ENCODE data around the gene LINC00237.

LINC00237 gene

DNA sequence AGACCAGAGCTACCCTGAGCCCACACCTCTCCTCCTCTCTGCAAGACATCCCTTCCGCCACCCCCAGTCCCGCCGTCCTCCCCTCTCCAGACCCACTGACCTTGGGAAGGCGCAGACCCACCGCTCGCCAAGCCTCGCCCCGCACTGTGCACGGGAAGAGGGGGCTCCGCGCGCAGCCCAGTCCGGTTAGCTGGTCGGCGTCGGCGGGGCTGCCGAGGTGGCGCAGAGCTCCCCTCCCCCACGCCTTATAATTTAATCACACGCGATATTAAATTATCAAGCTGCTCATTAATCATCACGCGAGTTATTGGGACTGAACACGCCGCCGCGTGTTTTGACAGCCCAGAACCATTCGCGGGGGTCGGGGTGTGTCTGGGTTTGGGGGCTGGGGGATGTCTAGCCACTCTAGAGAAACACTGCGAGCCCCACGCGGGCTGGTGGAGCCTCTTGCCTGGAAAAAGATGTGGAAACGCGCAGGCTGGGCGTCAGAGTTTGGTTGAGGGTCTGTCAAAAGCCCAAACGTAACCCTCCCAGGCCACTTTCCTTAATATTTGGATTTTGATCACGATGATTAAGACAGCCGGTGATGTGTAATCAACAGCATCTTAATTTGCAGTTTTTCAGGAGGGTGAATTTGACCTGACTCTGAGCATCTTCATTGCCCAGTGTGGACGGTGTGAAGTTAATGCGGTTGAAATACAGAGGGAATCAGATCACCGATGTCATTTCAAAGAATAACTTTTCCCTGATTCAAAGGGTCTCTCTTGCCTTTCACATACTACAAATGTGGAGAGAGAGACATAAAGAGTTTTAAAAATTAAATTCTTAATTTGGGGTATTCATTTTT is at the start of gene LINC00237:
LINC00237 (minus strand) TSS at position 188 of the 847 bp plus-strand sequence.
- Histone ChIP-seq H3K27ac (no peak within 1 kb of the TSS), H3K4me3 (peak within 1 kb of the TSS; percentile 13)
- DNase-seq (ENCODE audit: low spot score), result no peak
- no peak for TF ChIP-seq CTCF (IDR thresholded peaks at IDR 0.05)

- Histone ChIP-seq H3K27ac (no peak overlapping the region), H3K4me3 (no peak overlapping the region)
- DNase-seq (ENCODE audit: low spot score), result no peak
- no peak for TF ChIP-seq CTCF (IDR thresholded peaks at IDR 0.05)
Observed at GRCh38 chr20:21155268-21155667, 49.1 kb upstream of the LINC00237 start.

DNA sequence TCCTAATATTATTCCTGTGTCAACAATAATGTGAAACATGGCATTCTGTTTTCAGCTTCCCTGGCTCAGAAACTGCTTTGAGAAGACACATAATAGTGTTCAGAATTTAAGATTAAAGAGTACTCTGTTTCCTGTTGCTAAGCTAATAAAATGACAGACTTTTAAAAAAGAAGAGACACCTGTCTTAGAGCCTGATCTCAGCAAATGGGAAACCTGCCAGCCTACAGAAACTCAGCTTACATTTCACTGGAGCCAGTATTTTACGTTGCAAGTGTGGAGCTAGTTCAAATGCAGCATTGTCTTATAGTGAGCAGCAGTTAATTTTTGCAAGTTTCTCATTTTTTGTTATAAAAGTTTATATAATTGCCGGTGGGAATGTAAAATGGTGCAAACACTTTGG is 48.5 kb upstream of the LINC00237 start:
- no peak for TF ChIP-seq CTCF (IDR thresholded peaks at IDR 0.05)
- Histone ChIP-seq H3K4me3 (no peak overlapping the region), H3K27ac (no peak overlapping the region)
- DNase-seq (ENCODE audit: low spot score), result no peak

- DNase-seq (ENCODE audit: low spot score), result no peak
- Histone ChIP-seq H3K27ac (no peak overlapping the region), H3K4me3 (no peak overlapping the region)
- no peak for TF ChIP-seq CTCF (IDR thresholded peaks at IDR 0.05)
Observed at GRCh38 chr20:21151791-21152190, 45.6 kb upstream of the LINC00237 start.

- no peak for DNase-seq (ENCODE audit: low spot score)
- no peak for TF ChIP-seq CTCF (IDR thresholded peaks at IDR 0.05)
- no peak overlapping the region for H3K4me3 ChIP-seq
- H3K27ac ChIP-seq, result no peak overlapping the region
Observed at GRCh38 chr20:21149344-21149743, 43.2 kb upstream of the LINC00237 start.

- Histone ChIP-seq H3K4me3 (no peak overlapping the region), H3K27ac (no peak overlapping the region)
- DNase-seq (ENCODE audit: low spot score), result no peak
- TF ChIP-seq CTCF (IDR thresholded peaks at IDR 0.05), result no peak
Observed at GRCh38 chr20:21147593-21147992, 41.4 kb upstream of the LINC00237 start.

- H3K4me3 ChIP-seq, result no peak overlapping the region
- DNase-seq (ENCODE audit: low spot score), result no peak
- H3K27ac ChIP-seq, result no peak overlapping the region
- TF ChIP-seq CTCF (IDR thresholded peaks at IDR 0.05), result no peak
Observed at GRCh38 chr20:21146215-21146614, 40.1 kb upstream of the LINC00237 start.

All from coronary artery (tissue), 2 donors.